ENCODE data around the gene IFT122.

The IFT122 gene

DNA sequence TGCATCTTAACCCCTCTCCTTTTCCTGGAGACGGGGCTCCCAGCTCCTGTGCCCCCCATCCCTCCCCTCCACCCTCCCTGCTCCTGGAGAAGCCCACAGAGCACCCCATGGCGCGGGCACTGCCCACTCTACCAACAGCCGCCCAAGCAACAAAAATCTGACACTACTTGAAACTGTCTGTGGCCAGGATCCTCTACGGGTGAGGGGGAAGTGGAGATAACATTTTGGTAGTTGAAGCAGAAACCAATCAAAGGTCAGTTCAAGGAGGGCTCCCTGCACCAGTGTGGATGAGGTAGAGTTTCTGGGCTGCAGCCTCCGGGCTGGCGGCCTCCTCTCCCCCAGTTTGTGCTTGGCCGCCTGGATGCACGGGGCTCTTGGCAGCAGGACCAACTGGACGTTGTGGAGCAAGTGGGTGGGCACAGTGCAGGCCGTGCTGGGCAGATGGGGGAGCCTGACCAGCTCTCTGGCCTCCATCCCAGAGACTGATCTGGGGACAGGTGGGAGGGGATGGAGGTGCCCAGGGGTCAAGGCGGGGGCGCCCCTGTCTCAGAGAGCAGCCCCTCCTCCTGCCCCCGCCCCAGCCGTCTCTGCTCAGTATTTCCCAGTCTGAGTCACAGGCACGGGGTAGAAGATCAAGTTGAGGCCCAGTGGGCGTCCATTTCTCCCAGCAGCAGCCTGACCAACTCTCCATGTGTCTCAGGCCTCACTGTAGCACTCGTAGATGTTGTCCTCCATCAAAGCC, 115.8 kb downstream of the IFT122 start:
- TF ChIP-seq, protein P1, sequence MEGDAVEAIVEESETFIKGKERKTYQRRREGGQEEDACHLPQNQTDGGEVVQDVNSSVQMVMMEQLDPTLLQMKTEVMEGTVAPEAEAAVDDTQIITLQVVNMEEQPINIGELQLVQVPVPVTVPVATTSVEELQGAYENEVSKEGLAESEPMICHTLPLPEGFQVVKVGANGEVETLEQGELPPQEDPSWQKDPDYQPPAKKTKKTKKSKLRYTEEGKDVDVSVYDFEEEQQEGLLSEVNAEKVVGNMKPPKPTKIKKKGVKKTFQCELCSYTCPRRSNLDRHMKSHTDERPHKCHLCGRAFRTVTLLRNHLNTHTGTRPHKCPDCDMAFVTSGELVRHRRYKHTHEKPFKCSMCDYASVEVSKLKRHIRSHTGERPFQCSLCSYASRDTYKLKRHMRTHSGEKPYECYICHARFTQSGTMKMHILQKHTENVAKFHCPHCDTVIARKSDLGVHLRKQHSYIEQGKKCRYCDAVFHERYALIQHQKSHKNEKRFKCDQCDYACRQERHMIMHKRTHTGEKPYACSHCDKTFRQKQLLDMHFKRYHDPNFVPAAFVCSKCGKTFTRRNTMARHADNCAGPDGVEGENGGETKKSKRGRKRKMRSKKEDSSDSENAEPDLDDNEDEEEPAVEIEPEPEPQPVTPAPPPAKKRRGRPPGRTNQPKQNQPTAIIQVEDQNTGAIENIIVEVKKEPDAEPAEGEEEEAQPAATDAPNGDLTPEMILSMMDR (IDR thresholded peaks at IDR 0.05; ENCODE audit: low read depth, low read length, missing control alignments), result no peak
- Histone ChIP-seq H3K4me3 (ENCODE audit: low read depth, low read length) (no peak overlapping the region), H3K27ac (no peak overlapping the region), H3K27me3 (replicated peaks) (no peaks in the 10 kb centered on the region), H3K36me3 (replicated peaks) (peaks cover 26% of the 10 kb centered on the region)
- in situ Hi-C loops (cut with HindIII; ENCODE audit: low pct_ligation_motif_present, low sequenced_read_pairs), result no loop called here
- DNase-seq, result peak; percentile 27

DNA sequence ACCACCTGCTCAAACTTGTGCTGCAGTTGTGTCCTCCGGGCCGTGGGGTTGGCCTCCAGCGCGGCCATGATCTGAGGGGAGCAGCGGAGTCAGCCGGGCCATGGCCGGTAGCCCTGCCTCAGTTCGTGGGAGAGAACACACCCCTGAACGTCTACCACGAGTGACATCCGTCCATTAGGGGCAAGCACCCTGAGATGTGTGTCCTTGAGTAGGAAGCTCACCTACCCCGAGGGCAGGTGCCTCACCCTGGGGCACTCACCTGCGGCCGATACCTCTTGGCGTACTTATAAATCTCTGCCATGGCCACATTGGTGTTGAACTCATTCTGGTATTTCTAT, 116.3 kb downstream of the IFT122 start:
- Histone ChIP-seq H3K27me3 (replicated peaks) (no peaks in the 10 kb centered on the region), H3K27ac (no peak overlapping the region), H3K4me3 (ENCODE audit: low read depth, low read length) (no peak overlapping the region), H3K36me3 (replicated peaks) (peaks cover 26% of the 10 kb centered on the region)
- TF ChIP-seq, protein P1 (IDR thresholded peaks at IDR 0.05; ENCODE audit: low read depth, low read length, missing control alignments), result no peak
- in situ Hi-C loops (cut with HindIII; ENCODE audit: low pct_ligation_motif_present, low sequenced_read_pairs), result no loop called here
- no peak for DNase-seq

DNA sequence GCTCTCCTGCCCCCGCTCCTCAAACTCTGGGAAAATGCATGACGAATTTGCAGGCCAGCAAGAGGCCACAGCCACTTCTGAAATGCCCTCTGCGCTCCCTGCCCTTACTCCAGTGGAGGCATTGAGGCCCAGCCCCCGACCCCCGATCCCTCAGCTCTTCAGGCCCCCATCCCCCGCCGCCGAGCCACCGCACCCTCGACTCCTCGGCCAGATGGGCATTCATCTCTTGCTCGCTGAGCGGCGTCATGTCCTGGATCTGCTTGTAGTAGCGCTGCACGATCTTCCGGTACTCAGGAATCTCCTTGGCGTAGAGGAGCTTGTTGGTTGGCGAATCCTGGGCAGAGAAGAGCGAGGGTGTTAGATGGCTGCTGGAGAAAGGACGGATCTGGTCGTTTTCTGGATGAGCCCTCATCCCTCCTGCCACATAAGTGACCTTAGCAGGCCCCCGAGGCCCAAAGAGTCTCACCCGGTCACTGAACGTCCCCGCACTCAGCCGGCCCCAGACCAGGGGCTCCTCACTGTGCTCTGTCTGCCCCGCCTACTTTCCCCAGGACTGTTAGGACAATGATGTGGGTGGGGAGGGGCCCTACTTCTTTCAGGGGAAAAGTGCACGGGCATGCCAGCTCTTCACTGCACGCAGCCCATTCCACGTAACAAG, 117.0 kb downstream of the IFT122 start:
- Histone ChIP-seq H3K27me3 (replicated peaks) (no peaks in the 10 kb centered on the region), H3K36me3 (replicated peaks) (peaks cover 29% of the 10 kb centered on the region), H3K27ac (no peak overlapping the region), H3K4me3 (ENCODE audit: low read depth, low read length) (no peak overlapping the region)
- in situ Hi-C loops (cut with HindIII; ENCODE audit: low pct_ligation_motif_present, low sequenced_read_pairs), result no loop called here
- DNase-seq, result no peak
- TF ChIP-seq, protein P1 (IDR thresholded peaks at IDR 0.05; ENCODE audit: low read depth, low read length, missing control alignments), result no peak

DNA sequence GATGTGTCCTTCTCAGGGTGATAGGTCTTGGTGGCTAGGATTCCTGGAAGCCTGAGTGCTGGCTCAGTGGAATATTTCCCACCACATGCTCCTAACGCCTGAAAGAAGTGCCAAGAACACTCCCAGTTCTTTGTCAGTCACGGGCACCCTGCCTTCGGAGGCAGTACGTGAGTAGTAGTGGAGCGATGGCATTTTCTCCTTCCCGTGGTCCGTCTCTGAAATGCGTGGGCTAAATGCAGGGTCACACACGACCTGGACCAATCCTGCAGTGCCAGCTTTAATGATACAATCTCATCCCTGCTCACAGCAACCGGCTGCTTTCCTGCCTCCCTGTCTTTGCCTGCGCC, 117.5 kb downstream of the IFT122 start:
- peaks cover 34% of the 10 kb centered on the region for H3K36me3 ChIP-seq (replicated peaks)
- no peak overlapping the region for H3K4me3 ChIP-seq (ENCODE audit: low read depth, low read length)
- in situ Hi-C loops (cut with HindIII; ENCODE audit: low pct_ligation_motif_present, low sequenced_read_pairs), result no loop called here
- DNase-seq, result no peak
- H3K27ac ChIP-seq, result no peak overlapping the region
- TF ChIP-seq, protein P1 (IDR thresholded peaks at IDR 0.05; ENCODE audit: low read depth, low read length, missing control alignments), result no peak
- no peaks in the 10 kb centered on the region for H3K27me3 ChIP-seq (replicated peaks)

DNA sequence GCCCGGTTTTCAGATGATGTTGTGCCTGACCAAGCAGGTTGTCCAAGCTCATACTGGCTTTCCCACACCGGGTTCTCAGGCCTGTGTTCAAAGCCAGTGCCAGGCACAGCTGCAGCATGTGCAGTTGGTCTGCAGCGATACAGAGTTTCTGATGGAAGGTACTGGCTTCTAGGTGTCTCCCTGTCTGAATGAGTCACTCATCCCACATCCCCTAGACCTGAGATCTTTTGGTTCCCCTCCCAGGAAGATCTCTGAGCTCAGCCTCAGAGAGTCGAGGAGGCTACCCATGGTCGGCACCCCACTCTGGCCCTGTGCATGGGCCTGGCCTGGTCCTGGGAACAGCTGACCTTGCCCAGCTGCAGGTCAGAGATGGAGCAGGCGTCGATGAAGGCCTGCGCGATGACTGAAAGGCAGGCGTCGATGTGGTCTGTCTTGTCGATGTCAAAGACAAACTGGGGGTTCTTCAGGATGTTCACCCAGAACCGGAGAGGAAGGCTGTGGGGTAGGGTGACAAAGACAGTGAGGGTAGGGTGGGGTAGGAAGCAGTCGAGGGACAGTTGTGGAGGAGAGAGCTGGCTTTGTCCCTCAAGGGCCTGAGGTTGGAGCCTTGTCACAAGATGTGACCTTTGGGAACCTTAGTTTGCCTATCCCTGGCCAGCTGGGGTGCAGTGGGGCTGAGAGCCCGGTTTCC, 118.2 kb downstream of the IFT122 start:
- TF ChIP-seq, protein P1 (IDR thresholded peaks at IDR 0.05; ENCODE audit: low read depth, low read length, missing control alignments), result no peak
- in situ Hi-C loops (cut with HindIII; ENCODE audit: low pct_ligation_motif_present, low sequenced_read_pairs), result no loop called here

More for the DNA sequence above, 118.2 kb downstream of the IFT122 start:
- Histone ChIP-seq H3K36me3 (replicated peaks) (peaks cover 41% of the 10 kb centered on the region), H3K4me3 (ENCODE audit: low read depth, low read length) (no peak overlapping the region), H3K27ac (no peak overlapping the region), H3K27me3 (replicated peaks) (no peaks in the 10 kb centered on the region)
- DNase-seq, result no peak

All from brain microvascular endothelial cell (primary cell).